ENCODE data around the gene MAP4.

Gene MAP4

GRCh38 chr3:47859956-47860605, 156.1 kb downstream of the MAP4 start:
- DNase-seq = no peak

GRCh38 chr3:47857151-47857550, 159.1 kb downstream of the MAP4 start:
- DNase-seq = no peak

- no peak for DNase-seq
These were observed 159.5 kb downstream of the MAP4 start for GRCh38 chr3:47856669-47857068.

GRCh38 chr3:47855461-47856383, 160.5 kb downstream of the MAP4 start:
- DNase-seq = no peak

GRCh38 chr3:47854720-47855455, 161.3 kb downstream of the MAP4 start:
- DNase-seq = no peak

- DNase-seq = no peak
These were observed 161.9 kb downstream of the MAP4 start for GRCh38 chr3:47854267-47854666.

- DNase-seq = no peak
These were observed 163.3 kb downstream of the MAP4 start for GRCh38 chr3:47852604-47853602.

- DNase-seq = no peak
These were observed 164.2 kb downstream of the MAP4 start for GRCh38 chr3:47851888-47852603.

- DNase-seq = no peak
These were observed 165.4 kb downstream of the MAP4 start for GRCh38 chr3:47850564-47851410.

GRCh38 chr3:47849699-47850563, 166.3 kb downstream of the MAP4 start:
- DNase-seq = peak; percentile 16

GRCh38 chr3:47849186-47849698, 167.0 kb downstream of the MAP4 start:
- no peak for DNase-seq

- no peak for DNase-seq
These were observed 167.6 kb downstream of the MAP4 start for GRCh38 chr3:47848599-47849117.

- no peak for DNase-seq
These were observed 168.3 kb downstream of the MAP4 start for GRCh38 chr3:47847801-47848518.

GRCh38 chr3:47847260-47847659, 169.0 kb downstream of the MAP4 start:
- DNase-seq = no peak

- DNase-seq = no peak
These were observed 169.4 kb downstream of the MAP4 start for GRCh38 chr3:47846880-47847248.

- no peak for DNase-seq
These were observed 169.9 kb downstream of the MAP4 start for GRCh38 chr3:47846186-47846879.

- DNase-seq = no peak
These were observed 174.3 kb downstream of the MAP4 start for GRCh38 chr3:47841786-47842349.

All from suppressor macrophage treated with lipopolysaccharide for 4 hours (primary cell).